B cell (primary cell): ENCODE measurements around the gene GCH1. TPM values are rescaled to one million over a fixed set of nuclear protein-coding genes. Genes with fewer than 3 reads are reported as not detected.

Experiments
- ATAC-seq: fragments of 200-7000 bp; cut with Tn5 transposase; one replicate; pipeline ENCODE4 v1.10.0; 2021; ENCODE audit warnings: low read depth, mild to moderate bottlenecking, moderate number of reproducible peaks, moderate library complexity
- CTCF ChIA-PET: fragments of 350-600 bp; sonication (Branson Sonifier 250); formaldehyde crosslinking; loops from one replicate; lab custom pipeline; 2021; ENCODE audit warnings: antibody characterized with exemption, inconsistent platforms; lab: Charles Lee
- POLR2A ChIA-PET: fragments of 350-600 bp; sonication (Branson Sonifier 250); formaldehyde crosslinking; loops from one replicate; lab custom pipeline; 2021; ENCODE audit warnings: antibody characterized with exemption; lab: Charles Lee
- DNase-seq: peaks from one replicate; pipeline ENCODE4 v3.0.0; 2013
- H2AFZ ChIP-seq: 2 replicates; pipeline ENCODE4 v1.6.1; 2012; ENCODE audit warnings: mild to moderate bottlenecking, low read depth, low read length; ENCODE audit not compliant: insufficient read depth, poor library complexity, severe bottlenecking
- H3K27ac ChIP-seq, 2 donors: 1 replicate in 1 of 2; 2 replicates in 1 of 2; pipeline ENCODE4 v1.5.1; 2012 to 2013; ENCODE audit warnings: low read length in 2 of 2, mild to moderate bottlenecking in 2 of 2, moderate library complexity in 1 of 2
- H3K27me3 ChIP-seq, 4 experiments: fragments of 200-600 bp in 1 of 4; sonication (generic) in 1 of 4; replicated peaks in 1 of 4; 1 replicate in 2 of 4; 2 replicates in 2 of 4; pipeline versions ENCODE4 v1.6.1 to v1.7.0; 2013 to 2016; ENCODE audit warnings: low read length in 3 of 4, mild to moderate bottlenecking in 2 of 4, mixed read lengths in 1 of 4, moderate library complexity in 1 of 4; ENCODE audit not compliant: insufficient read depth in 4 of 4, control insufficient read depth in 3 of 4; ENCODE audit errors: control extremely low read depth in 1 of 4
- H3K36me3 ChIP-seq, 2 experiments: replicated peaks in 1 of 2; 1 replicate in 1 of 2; 2 replicates in 1 of 2; pipeline versions ENCODE4 v1.6.1 to v1.7.1; 2013; ENCODE audit warnings: low read length in 1 of 2; ENCODE audit not compliant: insufficient read depth in 2 of 2, control insufficient read depth in 1 of 2; ENCODE audit errors: control extremely low read depth in 1 of 2, extremely low read depth in 1 of 2
- H3K4me1 ChIP-seq, 2 donors: fragments of 200-600 bp in 1 of 2; sonication (generic) in 1 of 2; 1 replicate in 1 of 2; 2 replicates in 1 of 2; pipeline versions ENCODE4 v1.5.1 to v1.6.1; 2013 to 2017; ENCODE audit warnings: low read length in 2 of 2; ENCODE audit not compliant: control insufficient read depth in 2 of 2, insufficient read depth in 2 of 2
- H3K4me2 ChIP-seq: replicated peaks from 2 replicates; pipeline ENCODE3; 2012; ENCODE audit warnings: mild to moderate bottlenecking, low read depth, low read length; ENCODE audit not compliant: poor library complexity, severe bottlenecking
- H3K4me3 ChIP-seq, 5 experiments: fragments of 200-600 bp in 1 of 5; sonication (generic) in 1 of 5; 1 replicate in 3 of 5; 2 replicates in 2 of 5; pipeline versions ENCODE4 v1.5.1 to v1.7.0; 2011 to 2016; ENCODE audit warnings: low read length in 4 of 5, mild to moderate bottlenecking in 4 of 5, low read depth in 2 of 5, control low read depth in 1 of 5, moderate library complexity in 1 of 5; ENCODE audit not compliant: insufficient read depth in 1 of 5; ENCODE audit errors: control extremely low read depth in 1 of 5, extremely low read depth in 1 of 5
- H3K79me2 ChIP-seq: fragments of 200-600 bp; sonication (generic); one replicate; pipeline ENCODE4 v1.6.0; 2016; ENCODE audit warnings: low read length; ENCODE audit not compliant: control insufficient read depth, insufficient read depth
- H3K9ac ChIP-seq: fragments of 200-600 bp; sonication (generic); 2 replicates; pipeline ENCODE4 v1.6.1; 2017; ENCODE audit warnings: mild to moderate bottlenecking, low read length, moderate library complexity
- H3K9me3 ChIP-seq, 3 donors: one replicate each; pipeline versions ENCODE4 v1.6.1 to v1.7.1; 2013; ENCODE audit warnings: low read length in 2 of 3; ENCODE audit not compliant: control insufficient read depth in 2 of 3, insufficient read depth in 1 of 3; ENCODE audit errors: control extremely low read depth in 1 of 3
- H4K20me1 ChIP-seq: 2 replicates; pipeline ENCODE4 v1.6.0; 2012; ENCODE audit warnings: mild to moderate bottlenecking, low read length; ENCODE audit not compliant: insufficient read depth, control insufficient read depth, poor library complexity, severe bottlenecking
- H3K27ac Mint-ChIP-seq: one replicate; pipeline ENCODE4 v1.8.0; 2021; ENCODE audit warnings: mixed read lengths
- H3K27me3 Mint-ChIP-seq: one replicate; pipeline ENCODE4 v1.8.0; 2021; ENCODE audit warnings: mixed read lengths
- H3K4me1 Mint-ChIP-seq: one replicate; pipeline ENCODE4 v1.8.0; 2021; ENCODE audit warnings: mixed read lengths
- H3K4me3 Mint-ChIP-seq: one replicate; pipeline ENCODE4 v1.8.0; 2021; ENCODE audit warnings: mixed read lengths
- H3K9me3 Mint-ChIP-seq: one replicate; pipeline ENCODE4 v1.8.0; 2022; ENCODE audit warnings: mixed read lengths; ENCODE audit not compliant: insufficient read depth
- CTCF ChIP-seq: fragments of 200-600 bp; IDR thresholded peaks from one replicate; pipeline ENCODE4 v1.8.0; 2022; ENCODE audit warnings: antibody characterized with exemption, mild to moderate bottlenecking
- EZH2 ChIP-seq: IDR thresholded peaks from 2 replicates; pipeline ENCODE4 v1.6.1; 2012; ENCODE audit warnings: borderline replicate concordance, low read depth, mild to moderate bottlenecking, moderate library complexity, low read length; ENCODE audit not compliant: insufficient read depth, poor library complexity, severe bottlenecking
- WGBS: methylation state at CpG from one replicate; pipeline ENCODE4 v1.1.5; 2013; ENCODE audit warnings: missing lambda C conversion rate; ENCODE audit not compliant: insufficient coverage; 5-methylcytosine and 5-hydroxymethylcytosine counted together
- intact Hi-C: fragments of 100-400 bp; cut with micrococcal nuclease; formaldehyde crosslinking; loops from one replicate; pipeline ENCODE4 v1.10.0; 2022
- polyA plus RNA-seq: library from polyadenylated mRNA; depleted of rRNA; stranded (reverse); fragments of >200 nt; gene quantifications from 2 replicates; pipeline ENCODE4 v1.2.3, GENCODE V29; 2012
- total RNA-seq, 2 donors: library from RNA; stranded (reverse); fragments of 120-200 nt in 1 of 2; gene quantifications; 1 replicate in 1 of 2; 2 replicates in 1 of 2; pipeline versions ENCODE4 v1.2.3 to v1.2.4, GENCODE V29; 2013 to 2022

Gene GCH1
- total and polyA plus RNA-seq, 2 donors (not counting 1 experiment from before 2014, with no cell fraction given): 17.0 to 24.6 TPM

GRCh38 chr14:54848910-54849309 lies 53.7 kb downstream of the GCH1 start:
- H3K79me2 ChIP-seq: no peaks in the 10 kb centered on the region
- H3K27ac ChIP-seq: no peak overlapping the region
- peaks cover 5 to 7% of the 10 kb centered on the region in 2 donors for H3K4me1 ChIP-seq
- H4K20me1 ChIP-seq: no peaks in the 10 kb centered on the region
- no CpG with 5 or more reads among the region's 1 CpG for WGBS
- H3K4me3 ChIP-seq: no peak overlapping the region
- H2AFZ ChIP-seq: no peak overlapping the region
- no peaks in the 10 kb centered on the region for H3K36me3 ChIP-seq
- H3K9ac ChIP-seq: no peak overlapping the region
- ChIA-PET CTCF (interaction anchor here (1.1 to 1.5 kb wide), 2 partner anchors 28 to 54 kb away, joined by 3 to 4 read pairs; partner anchors contain the start of gene GCH1), POLR2A (no interaction called here)
- Mint-ChIP-seq H3K27ac (no peak overlapping the region), H3K4me1 (peaks cover 10% of the 10 kb centered on the region), H3K9me3 (no peaks in the 10 kb centered on the region), H3K4me3 (no peak overlapping the region), H3K27me3 (no peaks in the 10 kb centered on the region)
- H3K27me3 ChIP-seq: no peaks in the 10 kb centered on the region
- no peak overlapping the region for H3K4me2 ChIP-seq
- intact Hi-C loops: no loop called here
- peaks cover 0 to 1% (median 0%) of the 10 kb centered on the region in 3 donors for H3K9me3 ChIP-seq
- TF ChIP-seq EZH2 (no peak), CTCF (no peak)
- no peak for DNase-seq
- no peak for ATAC-seq

GRCh38 chr14:54845641-54846040 lies 57.0 kb downstream of the GCH1 start:
- Histone ChIP-seq H3K4me2 (no peak overlapping the region), H3K4me3 (no peak overlapping the region), H3K79me2 (no peaks in the 10 kb centered on the region), H4K20me1 (no peaks in the 10 kb centered on the region), H3K4me1 (no peaks in the 10 kb centered on the region), H3K9me3 (no peaks in the 10 kb centered on the region), H2AFZ (no peak overlapping the region), H3K27ac (no peak overlapping the region), H3K36me3 (peaks cover 0 to 8% of the 10 kb centered on the region in 2 experiments), H3K27me3 (no peaks in the 10 kb centered on the region), H3K9ac (no peak overlapping the region)
- no CpG with 5 or more reads among the region's 7 CpGs for WGBS
- Mint-ChIP-seq H3K27me3 (no peaks in the 10 kb centered on the region), H3K27ac (no peak overlapping the region), H3K4me1 (no peaks in the 10 kb centered on the region), H3K9me3 (no peaks in the 10 kb centered on the region), H3K4me3 (no peak overlapping the region)
- ATAC-seq (no peak), DNase-seq (no peak)
- TF ChIP-seq EZH2 (no peak), CTCF (no peak)
- intact Hi-C loops: no loop called here
- POLR2A ChIA-PET: no interaction called here
- CTCF ChIA-PET: interaction anchor here (1.0 kb wide), 1 partner anchor 9 kb away, joined by 4 read pairs; no protein-coding TSS in a partner anchor
